NCI-H524 treated with DMSO at 0.1 percent for 48 hours (cell line): ENCODE results near the gene BABAM2.
"Not testable (repeated sequence)": the region's sequence is repeated elsewhere in the genome, so short reads cannot be mapped to it uniquely, and the experiment has no call there.

ENCODE experiments used
- DNase-seq: peaks from one replicate; lab custom pipeline; 2025; lab: John Stamatoyannopoulos, UW

The BABAM2 gene

GRCh38 chr2:27881815-27882583, 8.5 kb upstream of the BABAM2 start:
- not testable (repeated sequence) for DNase-seq

- DNase-seq, result not testable (repeated sequence)
Measured at GRCh38 chr2:27882584-27882922, 8.0 kb upstream of the BABAM2 start.

GRCh38 chr2:27884601-27885000, 5.9 kb upstream of the BABAM2 start:
- no peak for DNase-seq

- no peak for DNase-seq
Measured at GRCh38 chr2:27885234-27885633, 5.3 kb upstream of the BABAM2 start.

GRCh38 chr2:27885661-27886060, 4.9 kb upstream of the BABAM2 start:
- no peak for DNase-seq

- DNase-seq, result no peak
Measured at GRCh38 chr2:27886322-27886721, 4.2 kb upstream of the BABAM2 start.

- no peak for DNase-seq
Measured at GRCh38 chr2:27887111-27887510, 3.4 kb upstream of the BABAM2 start.

- DNase-seq, result no peak
Measured at GRCh38 chr2:27887830-27888229, 2.7 kb upstream of the BABAM2 start.

GRCh38 chr2:27888790-27889189, 1.7 kb upstream of the BABAM2 start:
- no peak for DNase-seq

- no peak for DNase-seq
Measured at GRCh38 chr2:27889774-27890145, 769 bp upstream of the BABAM2 start.

GRCh38 chr2:27890924-27891672, 569 bp downstream of the BABAM2 start:
- DNase-seq, result no peak

GRCh38 chr2:27891673-27892105, 1.2 kb downstream of the BABAM2 start:
- no peak for DNase-seq

- no peak for DNase-seq
Measured at GRCh38 chr2:27893006-27893405, 2.5 kb downstream of the BABAM2 start.

- no peak for DNase-seq
Measured at GRCh38 chr2:27897717-27898116, 7.2 kb downstream of the BABAM2 start.

GRCh38 chr2:27901234-27901633, 10.7 kb downstream of the BABAM2 start:
- no peak for DNase-seq

GRCh38 chr2:27902098-27902497, 11.6 kb downstream of the BABAM2 start:
- DNase-seq, result no peak

- no peak for DNase-seq
Measured at GRCh38 chr2:27903018-27903417, 12.5 kb downstream of the BABAM2 start.

GRCh38 chr2:27903649-27904404, 13.3 kb downstream of the BABAM2 start:
- DNase-seq, result no peak

GRCh38 chr2:27904405-27904665, 13.8 kb downstream of the BABAM2 start:
- DNase-seq, result no peak

GRCh38 chr2:27906074-27906473, 15.5 kb downstream of the BABAM2 start:
- DNase-seq, result no peak

- no peak for DNase-seq
Measured at GRCh38 chr2:27907547-27907946, 17.0 kb downstream of the BABAM2 start.

- no peak for DNase-seq
Measured at GRCh38 chr2:27909901-27910300, 19.4 kb downstream of the BABAM2 start.
